Muscle of leg (tissue), 11 donors: ENCODE measurements around the gene UBE3C. TPM values are rescaled to one million over a fixed set of nuclear protein-coding genes. Genes with fewer than 3 reads are reported as not detected.

Source experiments
- DNase-seq: peaks from one replicate; pipeline ENCODE4 v3.0.0; 2013
- H3K27ac ChIP-seq: one replicate; pipeline ENCODE4 v1.5.1; 2013; ENCODE audit warnings: mild to moderate bottlenecking, low read length, control low read depth
- H3K27me3 ChIP-seq: one replicate; pipeline ENCODE4 v1.6.1; 2013; ENCODE audit warnings: low read length; ENCODE audit not compliant: control insufficient read depth, insufficient read depth
- H3K36me3 ChIP-seq: one replicate; pipeline ENCODE4 v1.6.1; 2013; ENCODE audit warnings: low read length; ENCODE audit not compliant: control insufficient read depth, insufficient read depth
- H3K4me1 ChIP-seq: one replicate; pipeline ENCODE4 v1.6.1; 2013; ENCODE audit warnings: low read length; ENCODE audit not compliant: control insufficient read depth, insufficient read depth
- H3K4me3 ChIP-seq: one replicate; pipeline ENCODE4 v1.5.1; 2013; ENCODE audit warnings: low read length, control low read depth
- H3K9me3 ChIP-seq: replicated peaks from 2 replicates; pipeline ENCODE4 v1.6.1; 2013; ENCODE audit warnings: low read depth, low read length; ENCODE audit not compliant: control insufficient read depth
- WGBS: methylation state at CpG from one replicate; pipeline ENCODE4 v1.1.5; 2013; ENCODE audit warnings: missing lambda C conversion rate; ENCODE audit not compliant: insufficient coverage; 5-methylcytosine and 5-hydroxymethylcytosine counted together
- polyA plus RNA-seq, 8 donors: library from polyadenylated mRNA; unstranded; fragments of 120-200 nt; gene quantifications; one replicate each; pipeline versions ENCODE4 v1.2.1 to v1.2.3, GENCODE V29; 2013; ENCODE audit warnings: inconsistent platforms in 1 of 8, low replicate concordance in 1 of 8; ENCODE audit not compliant: insufficient read length in 8 of 8, insufficient read depth in 1 of 8
- total RNA-seq: library from RNA; stranded (reverse); fragments of 120-200 nt; gene quantifications from one replicate; pipeline ENCODE4 v1.2.4, GENCODE V29; 2013

UBE3C gene
- total and polyA plus RNA-seq, 9 donors = 29.7 to 39.9 (median 33.4) TPM

DNA sequence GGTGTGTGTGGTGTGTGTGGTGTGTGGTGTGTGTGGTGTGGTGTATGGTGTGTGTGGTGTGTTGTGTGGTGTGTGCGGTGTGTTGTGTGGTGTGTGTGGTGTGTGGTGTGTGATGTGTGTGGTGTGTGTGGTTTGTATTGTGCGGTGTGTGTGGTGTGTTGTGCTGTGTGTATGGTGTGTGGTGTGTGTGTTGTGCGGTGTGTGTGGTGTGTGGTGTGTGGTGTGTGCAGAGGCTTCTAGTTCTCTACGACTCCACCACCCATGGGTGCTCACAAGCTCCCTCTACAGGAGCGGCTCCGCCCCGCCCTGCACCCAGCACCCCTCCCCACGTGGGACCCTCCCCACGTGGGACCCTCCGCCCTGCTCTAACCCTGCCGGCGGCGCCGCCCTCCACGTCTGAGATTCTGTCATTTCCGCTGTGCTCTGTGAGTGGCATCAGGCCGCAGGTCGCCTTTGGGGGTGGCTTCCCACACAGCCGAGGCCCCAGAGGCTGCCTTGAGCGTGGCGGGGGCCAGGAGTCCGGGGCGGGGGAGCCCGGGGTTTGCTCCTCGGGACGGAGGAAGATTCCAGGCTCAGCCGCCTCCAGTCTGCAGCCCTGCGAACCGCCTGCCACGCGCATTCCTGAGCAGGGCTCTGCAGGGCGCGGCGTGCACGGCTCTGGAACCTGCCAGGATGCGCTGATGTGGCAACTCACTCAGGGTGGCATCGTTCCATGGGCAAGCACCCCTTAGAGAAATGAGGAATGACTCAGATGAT lies 161.1 kb downstream of the UBE3C start:
- H3K27me3 ChIP-seq = peaks cover 3% of the 10 kb centered on the region
- no peaks in the 10 kb centered on the region for H3K9me3 ChIP-seq
- no peak overlapping the region for H3K4me3 ChIP-seq
- DNase-seq = peak; percentile 36
- H3K36me3 ChIP-seq = no peaks in the 10 kb centered on the region
- H3K27ac ChIP-seq = peak overlapping the region; percentile 65
- H3K4me1 ChIP-seq = peaks cover 16% of the 10 kb centered on the region
- 54% methylated on average over 27 of the region's 37 CpGs for WGBS

DNA sequence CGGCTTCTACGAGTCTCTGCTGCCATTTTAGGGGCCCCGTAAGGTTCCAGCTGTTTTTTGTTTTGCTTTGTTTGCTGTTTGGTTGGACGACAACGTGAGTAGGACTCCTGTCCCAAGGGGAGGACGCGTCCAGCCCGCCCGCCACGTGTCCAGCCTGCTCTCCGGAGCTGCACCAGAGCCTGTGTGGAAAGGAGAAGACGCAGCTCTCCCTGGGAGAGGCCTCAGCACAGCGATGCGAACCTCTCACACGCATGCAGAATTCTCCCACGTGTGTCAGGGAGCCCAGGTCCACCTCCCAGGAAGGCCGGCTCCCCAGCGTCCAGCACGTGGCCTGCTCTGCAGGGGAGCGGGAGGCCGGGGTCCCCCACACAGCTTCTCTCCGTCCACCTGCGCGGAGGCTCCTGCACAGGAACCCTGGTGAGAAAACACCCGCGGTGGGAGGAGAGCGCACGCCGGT lies 161.7 kb downstream of the UBE3C start:
- DNase-seq = peak; percentile 88
- Histone ChIP-seq H3K4me3 (no peak overlapping the region), H3K27ac (peak overlapping the region; percentile 65)

DNA sequence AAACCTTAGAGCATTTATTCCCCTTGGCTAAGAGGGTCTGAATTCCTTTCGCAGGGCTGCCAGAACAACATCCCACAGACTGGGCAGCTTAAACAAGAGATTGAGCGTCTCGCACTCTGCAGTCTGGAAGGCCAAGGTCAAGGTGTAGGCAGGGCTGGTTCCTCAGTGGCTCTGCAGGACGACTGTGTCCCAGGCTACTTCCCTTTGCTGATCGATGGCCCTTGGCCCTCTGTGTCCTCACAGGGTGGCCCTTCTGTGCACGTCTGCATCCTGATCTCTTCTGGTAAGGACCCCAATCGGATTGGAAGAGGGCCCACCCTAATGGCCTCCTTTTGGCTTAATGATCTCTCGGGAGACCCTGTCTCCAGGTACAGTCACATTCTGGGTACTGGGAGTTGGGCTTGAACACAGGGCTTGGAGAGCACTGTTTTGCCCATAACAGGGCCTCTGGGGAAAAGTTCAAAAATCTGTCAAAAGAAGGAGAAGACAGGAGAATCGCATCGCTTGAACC lies 162.9 kb downstream of the UBE3C start:
- H3K4me3 ChIP-seq = no peak overlapping the region
- no peak for DNase-seq
- WGBS = 71% methylated on average over 8 of the region's 10 CpGs
- H3K9me3 ChIP-seq = no peaks in the 10 kb centered on the region
- peak overlapping the region; percentile 10 for H3K27ac ChIP-seq
- H3K36me3 ChIP-seq = no peaks in the 10 kb centered on the region
- peaks cover 16% of the 10 kb centered on the region for H3K4me1 ChIP-seq
- H3K27me3 ChIP-seq = peaks cover 3% of the 10 kb centered on the region

More for the DNA sequence above, 161.7 kb downstream of the UBE3C start:
- Histone ChIP-seq H3K27me3 (peaks cover 3% of the 10 kb centered on the region), H3K4me1 (peaks cover 16% of the 10 kb centered on the region), H3K9me3 (no peaks in the 10 kb centered on the region), H3K36me3 (no peaks in the 10 kb centered on the region)
- WGBS = 55% methylated on average over 27 of the region's 29 CpGs

DNA sequence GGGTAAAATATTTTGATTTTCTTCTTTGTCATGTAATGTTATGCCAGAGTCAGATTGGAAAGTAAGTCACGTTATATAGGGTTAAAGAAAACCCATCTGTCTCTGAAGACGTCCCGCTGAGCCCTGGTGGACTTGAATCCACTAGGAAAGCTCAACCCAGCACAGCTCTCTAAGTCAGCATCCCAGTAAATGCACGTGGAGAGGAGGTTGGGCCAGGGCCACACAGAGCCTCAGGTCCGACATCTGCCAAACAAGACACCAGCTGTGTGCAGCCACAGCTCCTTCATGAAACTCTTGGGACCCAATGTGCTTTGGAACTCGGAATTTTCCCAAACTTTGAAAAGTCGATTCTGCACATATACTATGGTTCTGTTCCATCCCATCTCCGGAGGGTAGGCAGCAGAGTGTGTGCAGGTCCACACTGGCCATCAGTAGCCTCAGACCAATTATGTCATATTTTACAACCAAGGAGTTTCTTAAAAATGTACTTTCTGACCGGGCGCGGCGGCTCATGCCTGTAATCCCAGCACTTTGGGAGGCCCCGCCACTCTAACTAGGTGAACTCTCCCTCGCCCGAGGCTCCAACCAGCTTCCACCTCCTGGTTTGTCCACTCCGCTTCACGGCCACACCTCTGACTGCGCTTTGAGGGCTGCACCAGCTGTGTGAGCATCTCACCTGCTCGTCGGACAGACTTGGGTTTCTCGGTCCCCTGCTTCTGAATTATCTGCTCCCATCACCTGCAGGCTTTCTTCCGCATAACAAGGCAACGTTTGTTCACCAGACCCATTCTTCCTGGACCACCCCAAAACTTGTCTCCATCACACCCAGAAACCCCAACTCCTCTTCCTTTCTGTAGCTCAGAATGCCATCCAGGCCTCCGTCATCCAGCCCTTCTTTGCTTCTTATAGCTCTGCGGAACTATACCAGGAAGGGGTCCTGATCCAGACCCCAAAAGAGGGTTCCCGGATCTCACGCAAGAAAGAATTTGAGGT lies 168.4 kb downstream of the UBE3C start:
- Histone ChIP-seq H3K4me1 (peaks cover 4% of the 10 kb centered on the region), H3K27me3 (peaks cover 2% of the 10 kb centered on the region), H3K36me3 (no peaks in the 10 kb centered on the region), H3K27ac (no peak overlapping the region), H3K9me3 (no peaks in the 10 kb centered on the region), H3K4me3 (no peak overlapping the region)
- peak; percentile 88 for DNase-seq
- 63% methylated on average over 23 of the region's 27 CpGs for WGBS

DNA sequence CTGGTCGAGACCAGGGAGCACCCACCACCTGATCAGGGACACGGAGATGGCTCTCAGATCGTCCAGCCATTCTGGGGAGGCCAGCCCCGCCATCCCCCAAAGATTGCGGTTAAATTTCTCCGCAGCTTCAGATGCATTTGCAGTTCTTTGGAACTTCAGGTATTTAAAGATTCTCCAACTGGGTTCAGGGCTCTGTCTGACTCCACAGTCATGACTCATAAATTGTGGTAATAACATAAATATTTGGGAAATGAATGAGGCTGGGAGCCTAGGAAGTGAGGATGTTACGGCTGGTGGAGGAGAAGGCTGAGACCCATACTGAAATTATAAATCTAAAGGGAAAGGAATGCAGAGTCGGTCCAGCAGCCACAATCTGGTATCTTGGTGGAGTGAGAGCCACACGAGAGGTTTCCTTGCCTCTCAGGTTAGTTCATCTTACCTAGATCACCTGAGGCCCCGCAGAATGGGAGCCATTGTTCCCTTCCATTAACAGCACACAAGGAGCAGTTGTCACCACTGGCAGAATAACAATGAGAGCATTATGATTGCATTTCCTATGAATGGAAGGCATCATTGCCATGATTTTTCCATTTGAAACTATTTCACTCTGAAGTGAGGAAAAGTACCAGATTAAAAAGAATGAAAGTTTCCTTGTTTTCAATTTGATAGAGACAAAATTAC lies 171.4 kb downstream of the UBE3C start:
- Histone ChIP-seq H3K36me3 (no peaks in the 10 kb centered on the region), H3K27ac (no peak overlapping the region), H3K9me3 (no peaks in the 10 kb centered on the region), H3K4me3 (no peak overlapping the region), H3K27me3 (peaks cover 2% of the 10 kb centered on the region), H3K4me1 (peaks cover 4% of the 10 kb centered on the region)
- 71% methylated on average over 6 of the region's 10 CpGs for WGBS
- peak; percentile 15 for DNase-seq

DNA sequence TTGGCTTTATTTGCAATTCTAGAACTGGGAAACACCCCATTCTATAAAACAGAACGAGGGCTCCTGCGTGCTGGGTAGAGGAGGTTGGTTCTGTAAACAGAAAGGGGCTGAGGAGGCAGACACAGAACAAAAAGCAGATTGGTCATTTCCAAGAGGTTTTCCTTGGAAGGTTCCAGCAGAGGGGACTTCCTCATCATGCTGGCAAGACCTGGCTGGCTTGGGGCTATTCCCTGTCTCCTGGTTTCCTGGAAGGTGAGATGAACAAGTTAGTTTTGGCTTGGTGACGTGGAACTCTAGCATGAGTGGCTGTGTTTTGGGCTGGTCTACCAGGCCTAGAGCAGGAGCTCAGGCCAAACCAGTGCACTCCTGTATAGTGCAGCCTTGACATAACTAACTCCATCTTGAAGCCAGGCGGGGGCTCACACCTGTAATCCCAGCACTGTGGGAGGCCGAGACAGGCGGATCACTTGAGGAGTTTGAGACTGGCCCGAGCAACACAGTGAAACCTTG lies 172.0 kb downstream of the UBE3C start:
- H3K9me3 ChIP-seq = no peaks in the 10 kb centered on the region
- no peak overlapping the region for H3K27ac ChIP-seq
- H3K4me3 ChIP-seq = no peak overlapping the region
- peaks cover 4% of the 10 kb centered on the region for H3K4me1 ChIP-seq
- H3K27me3 ChIP-seq = peaks cover 2% of the 10 kb centered on the region
- WGBS = 83% methylated on average over 1 of the region's 7 CpGs
- no peaks in the 10 kb centered on the region for H3K36me3 ChIP-seq
- no peak for DNase-seq

DNA sequence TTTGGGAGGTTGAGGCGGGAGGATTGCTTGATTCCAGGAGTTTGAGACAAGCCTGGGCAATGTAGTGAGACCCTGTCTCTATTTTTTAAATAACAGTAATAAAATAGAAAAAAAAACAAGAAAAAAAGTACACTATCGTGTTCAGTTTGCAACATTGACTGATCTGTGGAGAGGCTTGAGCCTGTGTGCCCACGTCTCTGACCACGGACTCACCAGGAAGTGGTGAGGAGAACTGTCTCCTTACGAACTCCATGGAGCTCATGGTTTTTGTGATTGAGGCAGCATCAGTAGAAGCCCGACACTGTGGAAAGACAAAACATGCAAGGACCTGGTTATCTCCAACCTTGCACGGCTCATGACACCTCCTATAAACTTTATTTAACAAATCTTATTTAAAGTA lies 174.2 kb downstream of the UBE3C start:
- Histone ChIP-seq H3K4me1 (peaks cover 4% of the 10 kb centered on the region), H3K9me3 (no peaks in the 10 kb centered on the region), H3K4me3 (no peak overlapping the region), H3K36me3 (no peaks in the 10 kb centered on the region), H3K27me3 (no peaks in the 10 kb centered on the region), H3K27ac (no peak overlapping the region)
- 88% methylated on average over 4 of the region's 7 CpGs for WGBS
- no peak for DNase-seq

DNA sequence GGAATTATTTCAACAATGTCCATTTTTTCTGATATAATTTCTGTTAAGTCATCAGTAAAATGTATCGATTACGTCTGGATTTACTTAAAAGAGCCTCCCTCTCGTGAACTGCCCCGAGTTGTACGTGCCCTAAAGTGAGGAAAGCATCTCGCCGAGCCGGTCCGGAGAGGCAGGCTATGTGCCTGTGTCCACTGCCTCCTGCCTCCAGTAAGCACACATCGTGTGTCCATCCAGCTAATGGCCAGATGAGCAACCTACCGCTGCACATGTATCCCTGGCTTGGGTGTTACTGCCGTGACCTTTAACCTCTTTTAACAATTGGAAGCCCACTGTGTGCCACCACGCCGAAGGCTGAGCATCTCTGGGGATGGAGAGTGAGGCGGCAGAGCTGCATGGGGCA lies 174.9 kb downstream of the UBE3C start:
- no peaks in the 10 kb centered on the region for H3K27me3 ChIP-seq
- no peak overlapping the region for H3K4me3 ChIP-seq
- no peaks in the 10 kb centered on the region for H3K9me3 ChIP-seq
- H3K36me3 ChIP-seq = no peaks in the 10 kb centered on the region
- H3K4me1 ChIP-seq = peaks cover 4% of the 10 kb centered on the region
- WGBS = 82% methylated on average over 13 of the region's 15 CpGs
- DNase-seq = no peak
- H3K27ac ChIP-seq = no peak overlapping the region

DNA sequence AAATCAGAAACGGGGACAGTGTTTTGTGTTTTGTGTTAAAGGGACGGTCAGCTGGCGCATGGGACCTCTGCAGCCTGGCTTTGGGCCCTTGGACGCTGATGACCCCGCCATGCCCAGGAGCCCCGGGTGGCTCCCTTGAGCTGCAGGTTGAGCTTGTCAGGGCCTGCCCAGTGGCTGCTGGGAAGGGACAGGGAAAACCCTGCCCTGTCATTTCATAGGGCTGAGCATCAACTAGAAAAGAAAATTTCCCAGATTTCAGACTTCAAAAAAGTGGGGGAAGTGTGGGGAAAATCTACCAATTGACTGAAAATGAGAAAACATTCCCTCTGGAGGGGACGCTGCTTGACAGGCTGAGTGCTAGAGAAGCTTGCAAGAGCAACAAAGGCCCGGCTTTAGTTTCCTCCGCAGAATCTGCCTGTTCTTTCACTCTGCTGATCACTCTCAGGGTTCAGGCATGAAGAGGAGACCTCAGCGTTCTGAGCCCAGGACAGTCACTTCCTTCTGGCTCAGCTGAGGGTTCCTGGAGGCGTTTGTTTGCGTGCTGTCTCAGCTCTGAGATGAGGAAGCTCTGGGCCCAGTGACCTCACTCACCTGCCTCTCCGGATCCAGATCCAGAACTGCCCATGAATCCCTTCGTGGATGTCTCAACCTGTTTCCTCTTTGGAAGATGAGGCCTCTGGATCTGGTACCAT lies 179.4 kb downstream of the UBE3C start:
- H3K4me1 ChIP-seq = no peaks in the 10 kb centered on the region
- no peaks in the 10 kb centered on the region for H3K27me3 ChIP-seq
- no peaks in the 10 kb centered on the region for H3K9me3 ChIP-seq
- H3K27ac ChIP-seq = no peak overlapping the region
- H3K36me3 ChIP-seq = no peaks in the 10 kb centered on the region
- DNase-seq = peak; percentile 45
- WGBS = 61% methylated on average over 13 of the region's 14 CpGs
- H3K4me3 ChIP-seq = no peak overlapping the region
